WTC11 (cell line): ENCODE data around the gene USP16. TPM values are rescaled to one million over a fixed set of nuclear protein-coding genes. Genes with fewer than 3 reads are reported as not detected.
A peak's percentile ranks its signal among the peaks of the same experiment; 100 is the strongest.

Experiments
- ATAC-seq: fragments of 200-7000 bp; cut with Tn5 transposase; 2 replicates; pipeline ENCODE4 v1.10.0; 2021; ENCODE audit warnings: mild to moderate bottlenecking, moderate library complexity
- CTCF ChIA-PET: fragments of 300-600 bp; sonication (Branson Sonifier 250); formaldehyde crosslinking; loops from one replicate; lab custom pipeline; 2021; ENCODE audit warnings: antibody characterized with exemption; lab: Charles Lee
- POLR2A ChIA-PET: fragments of 350-600 bp; sonication (Branson Sonifier 250); formaldehyde crosslinking; loops from one replicate; lab custom pipeline; 2021; ENCODE audit warnings: antibody characterized with exemption; lab: Charles Lee
- DNase-seq: peaks from one replicate; pipeline ENCODE4 v3.0.0; 2021; ENCODE audit warnings: low spot score
- H3K27ac Mint-ChIP-seq: 2 replicates; pipeline ENCODE4 v1.8.0; 2021; ENCODE audit warnings: mixed read lengths
- H3K27me3 Mint-ChIP-seq: 2 replicates; pipeline ENCODE4 v1.8.0; 2021; ENCODE audit warnings: low read depth, mild to moderate bottlenecking, moderate library complexity, mixed read lengths
- H3K36me3 Mint-ChIP-seq: 2 replicates; pipeline ENCODE4 v1.8.0; 2021; ENCODE audit warnings: mixed read lengths
- H3K4me1 Mint-ChIP-seq: 2 replicates; pipeline ENCODE4 v1.8.0; 2022; ENCODE audit warnings: mixed read lengths
- H3K4me3 Mint-ChIP-seq: 2 replicates; pipeline ENCODE4 v1.8.0; 2021; ENCODE audit warnings: mild to moderate bottlenecking, moderate library complexity, mixed read lengths
- H3K9me3 Mint-ChIP-seq: 2 replicates; pipeline ENCODE4 v1.8.0; 2021; ENCODE audit warnings: mixed read lengths
- CREM ChIP-seq: sonication (generic); formaldehyde crosslinking; IDR thresholded peaks from 2 replicates; pipeline ENCODE4 v1.8.1; 2022; ENCODE audit warnings: mild to moderate bottlenecking, missing genetic modification reagents, moderate library complexity
- E2F1 ChIP-seq: sonication (generic); formaldehyde crosslinking; IDR thresholded peaks from 2 replicates; pipeline ENCODE4 v1.8.0; 2022; ENCODE audit warnings: mild to moderate bottlenecking, missing genetic modification reagents
- E2F4 ChIP-seq: sonication (generic); formaldehyde crosslinking; IDR thresholded peaks from 2 replicates; pipeline ENCODE4 v1.8.1; 2022; ENCODE audit warnings: low read depth, mild to moderate bottlenecking, moderate library complexity, missing genetic modification reagents, borderline replicate concordance
- E2F5 ChIP-seq: sonication (generic); formaldehyde crosslinking; IDR thresholded peaks from 2 replicates; pipeline ENCODE4 v1.8.1; 2022; ENCODE audit warnings: mild to moderate bottlenecking, moderate library complexity, missing genetic modification reagents
- ETV6 ChIP-seq: sonication (generic); formaldehyde crosslinking; IDR thresholded peaks from 2 replicates; pipeline ENCODE4 v1.8.1; 2022; ENCODE audit warnings: mild to moderate bottlenecking, missing genetic modification reagents
- GABPB1 ChIP-seq: sonication (generic); formaldehyde crosslinking; IDR thresholded peaks from 2 replicates; pipeline ENCODE4 v1.8.1; 2023; ENCODE audit warnings: mild to moderate bottlenecking, missing genetic modification reagents
- GTF2I ChIP-seq: fragments of 250-450 bp; sonication (Bioruptor Pico); conservative IDR thresholded peaks from 2 replicates; pipeline ENCODE4 v1.4.0; 2021; ENCODE audit warnings: mild to moderate bottlenecking
- NFE2L1 ChIP-seq: sonication (generic); formaldehyde crosslinking; IDR thresholded peaks from 2 replicates; pipeline ENCODE4 v1.8.1; 2023; ENCODE audit warnings: missing genetic modification reagents
- NFYB ChIP-seq: sonication (generic); formaldehyde crosslinking; conservative IDR thresholded peaks from 2 replicates; pipeline ENCODE4 v1.8.0; 2022; ENCODE audit warnings: low read depth, missing genetic modification reagents
- NR2C2 ChIP-seq: sonication (generic); formaldehyde crosslinking; IDR thresholded peaks from 2 replicates; pipeline ENCODE4 v1.8.0; 2022; ENCODE audit warnings: mild to moderate bottlenecking, missing genetic modification reagents
- SP1 ChIP-seq: sonication (generic); formaldehyde crosslinking; conservative IDR thresholded peaks from 2 replicates; pipeline ENCODE4 v1.8.1; 2022; ENCODE audit warnings: missing genetic modification reagents
- USF2 ChIP-seq: sonication (generic); formaldehyde crosslinking; IDR thresholded peaks from 2 replicates; pipeline ENCODE4 v1.8.1; 2023; ENCODE audit warnings: mild to moderate bottlenecking, missing genetic modification reagents, moderate library complexity
- ZNF121 ChIP-seq: sonication (generic); formaldehyde crosslinking; IDR thresholded peaks from 2 replicates; pipeline ENCODE4 v1.8.0; 2023; ENCODE audit warnings: missing genetic modification reagents
- total RNA-seq: library from RNA; stranded (reverse); gene quantifications from 3 replicates; pipeline ENCODE4 v1.2.3, GENCODE V29; 2021
- TF ChIP-seq, protein P1 (sequence below): sonication (generic); formaldehyde crosslinking; IDR thresholded peaks from 2 replicates; pipeline ENCODE4 v1.8.0; 2023; ENCODE audit warnings: missing genetic modification reagents, mild to moderate bottlenecking, borderline replicate concordance
- TF ChIP-seq, protein P2 (sequence below): sonication (generic); formaldehyde crosslinking; conservative IDR thresholded peaks from 2 replicates; pipeline ENCODE4 v1.8.1; 2023; ENCODE audit warnings: mild to moderate bottlenecking, low read depth, missing genetic modification reagents, moderate library complexity
- TF ChIP-seq, protein P3 (sequence below): fragments of 250-450 bp; sonication (Bioruptor Pico); IDR thresholded peaks from 2 replicates; pipeline ENCODE4 v2.1.2; 2022; ENCODE audit warnings: mild to moderate bottlenecking, moderate library complexity
- TF ChIP-seq, protein P4 (sequence below): fragments of 250-450 bp; sonication (Bioruptor Pico); conservative IDR thresholded peaks from 2 replicates; pipeline ENCODE4 v1.9.0; 2021; ENCODE audit warnings: mild to moderate bottlenecking

The USP16 gene
- total RNA-seq, 1 experiment from 2014 or later, result 20.8 TPM

- TF ChIP-seq, protein P1, sequence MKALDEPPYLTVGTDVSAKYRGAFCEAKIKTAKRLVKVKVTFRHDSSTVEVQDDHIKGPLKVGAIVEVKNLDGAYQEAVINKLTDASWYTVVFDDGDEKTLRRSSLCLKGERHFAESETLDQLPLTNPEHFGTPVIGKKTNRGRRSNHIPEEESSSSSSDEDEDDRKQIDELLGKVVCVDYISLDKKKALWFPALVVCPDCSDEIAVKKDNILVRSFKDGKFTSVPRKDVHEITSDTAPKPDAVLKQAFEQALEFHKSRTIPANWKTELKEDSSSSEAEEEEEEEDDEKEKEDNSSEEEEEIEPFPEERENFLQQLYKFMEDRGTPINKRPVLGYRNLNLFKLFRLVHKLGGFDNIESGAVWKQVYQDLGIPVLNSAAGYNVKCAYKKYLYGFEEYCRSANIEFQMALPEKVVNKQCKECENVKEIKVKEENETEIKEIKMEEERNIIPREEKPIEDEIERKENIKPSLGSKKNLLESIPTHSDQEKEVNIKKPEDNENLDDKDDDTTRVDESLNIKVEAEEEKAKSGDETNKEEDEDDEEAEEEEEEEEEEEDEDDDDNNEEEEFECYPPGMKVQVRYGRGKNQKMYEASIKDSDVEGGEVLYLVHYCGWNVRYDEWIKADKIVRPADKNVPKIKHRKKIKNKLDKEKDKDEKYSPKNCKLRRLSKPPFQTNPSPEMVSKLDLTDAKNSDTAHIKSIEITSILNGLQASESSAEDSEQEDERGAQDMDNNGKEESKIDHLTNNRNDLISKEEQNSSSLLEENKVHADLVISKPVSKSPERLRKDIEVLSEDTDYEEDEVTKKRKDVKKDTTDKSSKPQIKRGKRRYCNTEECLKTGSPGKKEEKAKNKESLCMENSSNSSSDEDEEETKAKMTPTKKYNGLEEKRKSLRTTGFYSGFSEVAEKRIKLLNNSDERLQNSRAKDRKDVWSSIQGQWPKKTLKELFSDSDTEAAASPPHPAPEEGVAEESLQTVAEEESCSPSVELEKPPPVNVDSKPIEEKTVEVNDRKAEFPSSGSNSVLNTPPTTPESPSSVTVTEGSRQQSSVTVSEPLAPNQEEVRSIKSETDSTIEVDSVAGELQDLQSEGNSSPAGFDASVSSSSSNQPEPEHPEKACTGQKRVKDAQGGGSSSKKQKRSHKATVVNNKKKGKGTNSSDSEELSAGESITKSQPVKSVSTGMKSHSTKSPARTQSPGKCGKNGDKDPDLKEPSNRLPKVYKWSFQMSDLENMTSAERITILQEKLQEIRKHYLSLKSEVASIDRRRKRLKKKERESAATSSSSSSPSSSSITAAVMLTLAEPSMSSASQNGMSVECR (CRISPR knock-in tag), result no peak
- TF ChIP-seq, protein P2, sequence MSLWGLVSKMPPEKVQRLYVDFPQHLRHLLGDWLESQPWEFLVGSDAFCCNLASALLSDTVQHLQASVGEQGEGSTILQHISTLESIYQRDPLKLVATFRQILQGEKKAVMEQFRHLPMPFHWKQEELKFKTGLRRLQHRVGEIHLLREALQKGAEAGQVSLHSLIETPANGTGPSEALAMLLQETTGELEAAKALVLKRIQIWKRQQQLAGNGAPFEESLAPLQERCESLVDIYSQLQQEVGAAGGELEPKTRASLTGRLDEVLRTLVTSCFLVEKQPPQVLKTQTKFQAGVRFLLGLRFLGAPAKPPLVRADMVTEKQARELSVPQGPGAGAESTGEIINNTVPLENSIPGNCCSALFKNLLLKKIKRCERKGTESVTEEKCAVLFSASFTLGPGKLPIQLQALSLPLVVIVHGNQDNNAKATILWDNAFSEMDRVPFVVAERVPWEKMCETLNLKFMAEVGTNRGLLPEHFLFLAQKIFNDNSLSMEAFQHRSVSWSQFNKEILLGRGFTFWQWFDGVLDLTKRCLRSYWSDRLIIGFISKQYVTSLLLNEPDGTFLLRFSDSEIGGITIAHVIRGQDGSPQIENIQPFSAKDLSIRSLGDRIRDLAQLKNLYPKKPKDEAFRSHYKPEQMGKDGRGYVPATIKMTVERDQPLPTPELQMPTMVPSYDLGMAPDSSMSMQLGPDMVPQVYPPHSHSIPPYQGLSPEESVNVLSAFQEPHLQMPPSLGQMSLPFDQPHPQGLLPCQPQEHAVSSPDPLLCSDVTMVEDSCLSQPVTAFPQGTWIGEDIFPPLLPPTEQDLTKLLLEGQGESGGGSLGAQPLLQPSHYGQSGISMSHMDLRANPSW (CRISPR knock-in tag), result no peak
- no peak for TF ChIP-seq E2F1 (CRISPR knock-in tag)
- TF ChIP-seq, protein P3, sequence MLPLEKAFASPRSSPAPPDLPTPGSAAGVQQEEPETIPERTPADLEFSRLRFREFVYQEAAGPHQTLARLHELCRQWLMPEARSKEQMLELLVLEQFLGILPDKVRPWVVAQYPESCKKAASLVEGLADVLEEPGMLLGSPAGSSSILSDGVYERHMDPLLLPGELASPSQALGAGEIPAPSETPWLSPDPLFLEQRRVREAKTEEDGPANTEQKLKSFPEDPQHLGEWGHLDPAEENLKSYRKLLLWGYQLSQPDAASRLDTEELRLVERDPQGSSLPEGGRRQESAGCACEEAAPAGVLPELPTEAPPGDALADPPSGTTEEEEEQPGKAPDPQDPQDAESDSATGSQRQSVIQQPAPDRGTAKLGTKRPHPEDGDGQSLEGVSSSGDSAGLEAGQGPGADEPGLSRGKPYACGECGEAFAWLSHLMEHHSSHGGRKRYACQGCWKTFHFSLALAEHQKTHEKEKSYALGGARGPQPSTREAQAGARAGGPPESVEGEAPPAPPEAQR (CRISPR knock-in tag), result no peak
- TF ChIP-seq NR2C2, result no peak
- TF ChIP-seq GTF2I, result no peak
- TF ChIP-seq ETV6 (CRISPR knock-in tag), result no peak
- no peak for TF ChIP-seq NFE2L1 (CRISPR knock-in tag)
- no peak for TF ChIP-seq ZNF121 (CRISPR knock-in tag)
- no peak for TF ChIP-seq CREM (CRISPR knock-in tag)
- no peak for TF ChIP-seq E2F4
- TF ChIP-seq USF2 (CRISPR knock-in tag), result no peak
Observed at GRCh38 chr21:28991861-28992525, 32.5 kb upstream of the USP16 start (continued).

DNA sequence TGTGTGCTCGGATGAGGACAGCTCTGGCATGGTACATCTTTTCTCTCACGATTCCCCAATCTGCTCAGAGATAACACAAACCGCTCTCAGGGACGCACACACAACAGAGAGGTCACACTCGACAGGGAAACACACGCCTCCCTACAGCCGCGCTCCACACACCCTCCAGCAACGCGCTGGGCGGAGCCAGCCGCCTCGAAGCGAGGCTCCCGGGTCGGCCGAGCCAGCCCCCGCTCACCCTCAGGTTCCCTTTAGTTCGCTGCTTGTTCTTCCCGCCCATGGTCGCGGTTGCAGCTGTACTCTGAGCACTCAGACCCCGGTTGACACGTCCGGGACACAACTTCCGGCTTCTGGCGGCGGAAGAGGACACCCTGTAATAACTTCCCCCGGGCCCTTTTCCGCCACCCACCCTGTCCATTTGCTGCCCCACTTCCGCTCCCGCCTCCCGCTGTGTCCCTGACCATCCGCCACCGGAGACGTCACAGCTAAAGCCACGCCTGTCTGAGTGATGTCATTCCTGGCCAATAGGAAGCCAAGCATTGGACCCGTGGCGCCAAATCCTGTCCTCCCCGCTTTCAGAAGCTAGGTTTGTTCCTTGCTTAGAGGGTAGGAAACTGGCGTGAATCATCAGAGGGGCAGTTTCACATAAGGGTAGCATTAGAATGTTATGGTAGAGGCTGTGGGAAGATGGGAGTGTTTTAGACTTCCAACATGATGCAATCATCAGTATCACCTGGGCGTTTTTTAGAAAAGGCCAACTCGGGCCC, 31.8 kb upstream of the USP16 start, which contains the start of gene LTN1:
LTN1 (minus strand) TSS at position 352 of the 767 bp plus-strand sequence; CDS start at position 280, 72 bp downstream.
- Mint-ChIP-seq H3K4me1 (peaks cover 16% of the 10 kb centered on the region), H3K27me3 (peaks cover 9% of the 10 kb centered on the region), H3K36me3 (no peaks in the 10 kb centered on the region), H3K9me3 (no peaks in the 10 kb centered on the region), H3K27ac (peak within 1 kb of the TSS; percentile 99), H3K4me3 (peak within 1 kb of the TSS; percentile 99)
- CTCF ChIA-PET, result no interaction called here
- peak; percentile 92 for ATAC-seq
- DNase-seq, result peak; percentile 99
- POLR2A ChIA-PET, result interaction anchor here (0.7 to 3.3 kb wide), 6 partner anchors 8 to 84 kb away, joined by 3 to 45 read pairs (median 4); partner anchors contain the start of genes CCT8, RWDD2B and USP16
- peak; percentile 99 for TF ChIP-seq E2F5 (CRISPR knock-in tag)
- TF ChIP-seq, protein P4, sequence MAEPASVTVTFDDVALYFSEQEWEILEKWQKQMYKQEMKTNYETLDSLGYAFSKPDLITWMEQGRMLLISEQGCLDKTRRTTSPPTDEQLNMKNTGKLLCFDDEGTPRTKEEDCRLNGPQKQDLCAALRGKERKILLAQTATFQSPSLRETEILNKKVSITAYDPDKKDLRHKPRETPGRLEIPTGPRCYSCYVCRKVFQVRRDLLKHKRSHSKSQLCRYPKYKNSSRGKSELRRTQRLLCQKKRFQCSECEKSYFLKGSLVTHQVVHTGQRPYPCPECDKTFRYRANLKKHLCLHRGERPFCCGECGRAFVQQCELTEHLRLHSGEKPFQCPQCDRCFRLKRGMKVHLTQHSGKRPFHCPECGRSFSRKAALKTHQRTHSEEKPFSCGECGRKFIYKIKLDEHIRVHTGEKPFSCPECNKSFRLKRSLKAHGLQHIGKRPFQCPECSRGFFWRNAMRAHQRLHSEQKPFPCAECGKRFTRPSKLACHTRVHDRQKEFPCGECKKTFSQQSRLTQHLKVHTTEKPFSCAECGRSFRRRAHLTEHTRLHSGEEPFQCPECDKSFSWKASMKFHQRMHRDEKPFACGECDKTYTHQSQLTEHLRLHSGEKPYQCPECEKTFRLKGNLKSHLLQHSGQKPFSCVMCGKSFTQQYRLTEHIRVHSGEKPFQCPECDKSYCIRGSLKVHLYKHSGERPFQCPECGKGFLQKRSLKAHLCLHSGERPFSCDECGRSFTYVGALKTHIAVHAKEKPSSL (CRISPR knock-in tag), result no peak
- TF ChIP-seq GABPB1 (CRISPR knock-in tag), result peak; percentile 87
- TF ChIP-seq ETV6 (CRISPR knock-in tag), result peak; percentile 89
- TF ChIP-seq CREM (CRISPR knock-in tag), result peak; percentile 91
- peak; percentile 89 for TF ChIP-seq NFYB
- peak; percentile 86 for TF ChIP-seq SP1
